ENCODE measurements around the gene STIL.
"Not testable (repeated sequence)": the region's sequence is repeated elsewhere in the genome, so short reads cannot be mapped to it uniquely, and the experiment has no call there.

STIL gene

DNA sequence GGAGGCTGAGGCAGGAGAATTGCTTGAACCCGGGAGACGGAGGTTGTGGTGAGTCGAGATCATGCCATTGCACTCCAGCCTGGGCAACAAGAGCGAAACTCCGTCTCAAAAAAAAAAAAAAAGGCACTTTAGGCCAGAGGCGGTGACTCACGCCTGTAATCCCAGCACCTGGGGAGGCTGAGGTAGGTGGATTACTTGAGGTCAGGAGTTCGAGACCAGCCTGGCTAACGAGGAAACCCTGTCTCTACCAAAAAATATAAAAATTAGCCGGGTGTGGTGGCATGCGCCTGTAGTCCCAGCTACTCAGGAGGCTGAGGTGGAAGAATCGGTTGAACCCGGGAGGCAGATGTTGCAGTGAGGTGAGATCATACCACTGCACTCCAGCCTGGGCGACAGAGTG lies 6.0 kb upstream of the STIL start:
- not testable (repeated sequence) for DNase-seq (ENCODE audit: low spot score)

DNA sequence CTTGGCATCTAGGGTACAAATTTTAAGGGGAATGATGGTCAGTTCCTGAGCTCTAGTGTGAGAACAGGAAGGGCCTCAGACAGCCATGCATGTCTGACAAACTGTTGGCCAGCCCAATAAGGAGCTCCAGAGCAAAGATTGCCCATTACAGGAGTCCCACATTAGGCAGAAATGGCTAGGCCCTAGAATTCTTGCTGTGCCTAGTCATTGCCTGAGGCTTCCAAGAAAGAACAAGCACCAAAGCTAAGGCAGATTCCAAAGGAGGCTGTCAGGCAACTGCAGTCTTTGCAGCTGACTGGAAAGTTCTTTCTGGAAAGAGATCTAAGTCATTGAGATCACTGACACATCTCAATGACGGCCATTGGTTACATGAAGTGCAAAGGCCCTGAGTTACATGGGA lies 3.9 kb upstream of the STIL start:
- no peak for DNase-seq (ENCODE audit: low spot score)

- no peak for DNase-seq (ENCODE audit: low spot score)
These were observed 4.5 kb downstream of the STIL start for GRCh38 chr1:47309427-47309826.

DNA sequence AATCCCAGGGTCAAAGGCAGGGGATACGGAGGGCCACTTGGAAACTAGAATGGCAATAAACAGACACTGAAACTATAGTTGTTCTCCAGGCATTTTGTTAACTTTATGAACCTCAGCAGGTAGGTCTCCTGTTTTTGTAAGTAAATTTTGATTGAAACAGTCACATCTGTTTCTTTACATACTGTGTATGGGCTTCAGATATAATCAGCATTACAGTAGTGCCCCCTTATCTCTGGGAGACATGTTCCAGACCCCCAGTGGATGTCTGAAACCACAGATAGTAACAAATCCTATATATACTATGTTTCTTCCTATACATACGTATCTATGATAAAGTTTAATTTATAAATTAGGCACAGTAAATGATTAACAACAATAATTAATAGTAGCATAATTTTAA lies 11.5 kb downstream of the STIL start:
- DNase-seq (ENCODE audit: low spot score): no peak

DNA sequence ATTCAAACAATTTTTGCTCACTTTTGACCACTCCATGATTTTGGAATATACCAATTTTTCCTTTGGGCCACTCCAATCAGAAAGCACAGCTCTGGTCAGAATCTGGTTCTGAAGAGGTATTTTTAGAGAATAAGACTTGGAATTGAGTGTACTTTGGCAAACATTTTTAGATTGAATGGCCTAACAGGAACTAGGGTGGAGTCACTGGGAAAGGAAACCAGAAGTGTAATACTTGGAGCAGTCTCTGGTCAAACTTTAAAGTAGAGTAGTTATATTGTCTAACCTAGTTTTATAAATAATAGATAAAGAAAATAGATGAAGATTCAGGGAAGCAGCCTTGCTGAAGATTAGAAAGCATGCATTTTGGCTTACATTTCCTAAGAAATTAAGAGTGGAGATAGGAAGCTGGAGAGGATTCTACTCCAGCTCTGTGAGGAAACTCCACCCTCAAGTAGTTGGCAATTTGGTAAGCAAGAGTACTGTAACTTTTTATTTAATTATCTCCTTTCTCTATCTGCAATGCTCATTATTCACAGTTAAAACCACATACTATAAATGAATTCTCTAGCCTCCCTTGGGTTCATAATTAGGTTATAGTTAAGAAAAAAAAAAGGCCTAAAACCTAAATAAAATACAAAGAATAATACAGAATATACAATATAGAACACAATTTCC lies 15.8 kb downstream of the STIL start:
- DNase-seq (ENCODE audit: low spot score): no peak

DNA sequence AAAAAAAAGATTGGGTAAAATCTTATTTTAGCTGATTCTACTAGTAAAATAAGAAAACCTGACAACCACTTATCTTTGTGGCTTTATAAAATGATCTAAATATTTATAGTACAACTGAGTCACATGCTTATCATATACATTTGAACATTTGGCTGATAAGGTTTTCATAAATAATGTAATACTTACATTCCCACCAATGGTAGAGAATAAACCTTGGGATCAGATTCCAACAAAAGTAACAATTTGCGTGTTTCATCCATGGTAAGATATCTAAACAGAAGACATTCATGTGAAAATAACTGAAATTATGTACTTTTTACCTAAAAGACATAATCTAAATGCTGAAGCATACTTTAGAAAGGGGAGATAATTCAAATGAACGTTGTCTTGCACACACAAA lies 18.4 kb downstream of the STIL start:
- DNase-seq (ENCODE audit: low spot score): no peak

DNA sequence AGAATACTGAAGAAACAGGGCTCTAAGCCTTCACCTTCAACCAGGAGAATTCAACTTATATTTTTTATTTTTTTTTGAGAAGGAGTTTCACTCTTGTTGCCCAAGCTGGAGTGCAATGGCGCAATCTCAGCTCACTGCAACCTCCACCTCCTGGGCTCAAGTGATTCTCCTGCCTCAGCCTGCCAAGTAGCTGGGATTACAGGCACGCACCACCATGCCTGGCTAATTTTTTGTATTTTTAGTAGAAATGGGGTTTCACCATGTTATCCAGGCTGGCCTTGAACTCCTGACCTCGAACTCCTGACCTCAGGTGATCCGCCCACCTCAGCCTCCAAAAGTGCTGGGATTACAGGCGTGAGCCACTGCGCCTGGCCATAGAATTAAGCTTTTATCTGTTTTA lies 19.1 kb downstream of the STIL start:
- not testable (repeated sequence) for DNase-seq (ENCODE audit: low spot score)

DNA sequence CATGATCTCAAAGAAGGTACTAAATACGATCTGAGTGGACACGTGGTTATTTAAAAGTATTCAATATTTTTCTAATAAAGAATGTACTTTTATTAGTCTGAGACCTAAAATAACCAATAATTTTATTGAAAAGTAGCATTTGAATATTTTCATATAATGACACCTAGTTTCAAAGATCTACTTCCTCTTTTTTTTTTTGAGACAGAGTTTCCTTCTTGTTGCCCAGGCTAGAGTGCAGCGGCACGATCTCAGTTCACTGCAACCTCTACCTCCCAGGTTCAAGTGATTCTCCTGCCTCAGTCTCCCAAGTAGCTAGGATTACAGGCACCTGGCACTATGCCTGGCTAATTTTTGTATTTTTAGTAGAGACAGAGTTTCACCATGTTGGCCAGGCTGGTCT lies 25.8 kb downstream of the STIL start:
- DNase-seq (ENCODE audit: low spot score): not testable (repeated sequence)

GRCh38 chr1:47280142-47280541 lies 33.8 kb downstream of the STIL start:
- no peak for DNase-seq (ENCODE audit: low spot score)

GRCh38 chr1:47276850-47277249 lies 37.1 kb downstream of the STIL start:
- DNase-seq (ENCODE audit: low spot score): no peak

GRCh38 chr1:47275811-47276210 lies 38.1 kb downstream of the STIL start:
- not testable (repeated sequence) for DNase-seq (ENCODE audit: low spot score)

GRCh38 chr1:47265529-47265928 lies 48.4 kb downstream of the STIL start:
- not testable (repeated sequence) for DNase-seq (ENCODE audit: low spot score)

GRCh38 chr1:47262787-47263413 lies 51.0 kb downstream of the STIL start:
- peak; percentile 45 for DNase-seq (ENCODE audit: low spot score)

DNA sequence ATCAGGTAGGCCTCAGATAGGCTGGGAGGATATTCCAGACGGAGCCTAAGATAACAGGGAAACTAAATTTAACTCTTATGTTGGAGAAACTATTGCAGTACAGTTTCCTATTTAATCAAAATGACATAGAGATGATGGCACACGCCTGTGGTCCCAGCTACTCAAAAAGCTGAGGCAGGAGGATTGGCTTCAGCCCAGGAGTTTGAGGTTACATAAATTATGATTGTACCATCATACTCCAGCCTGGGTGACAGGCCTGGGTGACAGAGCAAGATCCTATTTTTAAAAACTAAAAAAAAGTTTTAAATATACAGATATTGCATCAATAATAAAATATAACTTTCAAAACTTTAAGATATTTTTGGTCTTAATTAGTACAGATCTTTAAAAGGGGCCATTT lies 56.7 kb downstream of the STIL start:
- DNase-seq (ENCODE audit: low spot score): no peak

DNA sequence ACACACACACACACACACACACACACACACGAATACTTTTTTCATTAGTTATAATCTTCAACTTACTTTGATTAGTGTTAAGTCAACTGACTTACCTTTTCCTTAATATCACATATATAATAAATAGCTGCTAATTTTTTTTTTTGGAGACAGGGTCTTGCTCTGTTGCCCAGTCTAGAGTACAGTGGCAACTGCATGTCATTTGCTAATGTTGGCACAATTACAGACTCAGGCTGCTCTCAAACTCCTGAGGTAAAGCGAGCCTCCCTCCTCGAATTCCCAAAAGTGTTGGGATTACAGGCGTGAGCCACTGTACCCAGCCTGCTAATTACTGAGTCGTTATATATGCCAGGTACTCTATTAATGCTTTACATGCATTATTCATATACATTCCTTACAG lies 61.2 kb downstream of the STIL start:
- no peak for DNase-seq (ENCODE audit: low spot score)

- no peak for DNase-seq (ENCODE audit: low spot score)
These were observed 61.6 kb downstream of the STIL start for GRCh38 chr1:47252369-47252768.

GRCh38 chr1:47249755-47250154 lies 64.2 kb downstream of the STIL start:
- DNase-seq (ENCODE audit: low spot score): no peak

DNA sequence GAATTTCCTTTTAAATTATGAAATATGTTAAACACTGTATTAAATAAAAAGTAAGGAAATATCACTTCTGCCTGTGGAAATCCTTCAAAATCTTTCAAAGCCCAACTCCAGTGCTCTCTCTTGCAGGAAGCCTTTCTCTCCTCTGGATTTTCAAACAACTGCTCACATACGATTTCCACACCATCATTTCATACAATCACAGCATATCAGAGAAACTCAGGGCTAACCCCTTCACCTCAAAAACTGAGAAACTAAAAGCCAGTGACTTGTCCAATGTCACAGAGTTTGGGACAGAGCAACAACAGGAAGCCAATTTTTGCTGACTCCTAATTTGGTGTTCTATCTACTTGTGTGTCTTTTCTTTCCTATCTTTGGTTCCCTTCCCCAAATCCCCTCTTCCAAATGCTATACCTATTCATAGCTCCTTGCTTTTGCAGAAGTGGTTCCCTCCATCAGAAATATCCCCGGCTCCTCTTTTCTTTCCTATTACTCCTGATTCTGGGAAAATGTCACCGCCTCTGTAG lies 69.5 kb downstream of the STIL start:
- DNase-seq (ENCODE audit: low spot score): no peak

GRCh38 chr1:47243910-47244309 lies 70.0 kb downstream of the STIL start:
- DNase-seq (ENCODE audit: low spot score): no peak

GRCh38 chr1:47241114-47242113 lies 72.5 kb downstream of the STIL start:
- no peak for DNase-seq (ENCODE audit: low spot score)

DNA sequence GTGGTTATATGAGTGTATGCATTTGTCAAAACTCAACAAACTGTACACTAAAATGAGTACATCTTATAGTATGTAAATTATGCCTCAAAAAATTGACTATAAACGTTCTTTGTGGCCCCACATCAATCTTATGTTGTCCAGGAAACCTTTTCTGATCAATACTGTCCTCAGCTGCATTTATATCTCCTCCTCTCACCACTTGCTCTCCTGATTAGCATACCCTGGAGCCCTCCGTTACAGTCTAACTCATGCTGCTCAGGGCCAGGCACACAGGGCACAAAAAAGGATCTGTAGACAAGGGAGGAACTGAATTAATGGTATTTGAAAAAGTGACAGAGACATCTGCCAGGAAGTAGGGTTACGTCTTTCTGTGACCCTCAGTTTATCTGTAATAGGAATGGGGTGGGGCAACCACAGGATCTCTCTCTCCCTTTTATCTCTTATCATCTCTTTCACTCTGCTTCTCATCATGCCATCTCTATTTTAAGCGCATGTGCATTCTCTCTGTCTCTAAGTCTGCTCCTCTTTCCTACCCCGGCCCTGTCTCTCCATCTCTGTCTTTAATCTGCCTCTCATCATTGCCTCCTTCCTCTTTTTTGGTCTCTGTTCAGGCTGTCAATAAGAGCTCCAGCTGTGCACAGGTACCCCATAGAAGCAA lies 74.9 kb downstream of the STIL start:
- no peak for DNase-seq (ENCODE audit: low spot score)

DNA sequence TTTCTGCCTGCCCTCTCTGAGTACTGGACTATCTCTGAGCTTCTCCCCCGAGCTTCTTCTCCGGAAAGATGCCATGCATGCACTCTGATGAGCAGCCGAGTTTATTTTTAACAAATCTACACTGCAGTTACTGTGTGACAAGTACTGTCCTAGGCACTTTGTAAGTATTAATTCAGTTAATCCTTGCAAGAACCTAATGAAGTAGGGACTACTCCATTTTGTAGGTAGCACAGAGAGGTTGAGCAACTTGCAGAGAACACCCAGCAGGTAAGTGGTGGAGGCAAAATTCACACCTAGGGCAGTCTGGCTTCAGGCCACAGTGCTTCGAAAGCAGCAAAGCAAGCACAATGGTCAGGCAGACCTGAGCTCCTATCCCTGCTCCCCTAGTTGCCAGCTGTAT lies 78.1 kb downstream of the STIL start:
- no peak for DNase-seq (ENCODE audit: low spot score)
